Neuronal stem cell (in vitro differentiated cells): ENCODE data around the gene PIGT.

ENCODE experiments used
- DNase-seq: peaks from one replicate; pipeline ENCODE4 v3.0.0-alpha.2; 2013; ENCODE audit warnings: low spot score
- H2AFZ ChIP-seq: one replicate; pipeline ENCODE4 v1.6.1; 2013; ENCODE audit warnings: mild to moderate bottlenecking, low read length, inconsistent platforms
- H2AK5ac ChIP-seq: 2 replicates; pipeline ENCODE4 v1.6.1; 2013; ENCODE audit warnings: low read depth, mild to moderate bottlenecking, inconsistent platforms, low read length, moderate library complexity, mixed read lengths
- H2BK120ac ChIP-seq: 2 replicates; pipeline ENCODE4 v1.6.1; 2013; ENCODE audit warnings: low read depth, mild to moderate bottlenecking, inconsistent platforms, low read length, moderate library complexity, mixed read lengths
- H2BK12ac ChIP-seq: one replicate; pipeline ENCODE4 v1.6.1; 2013; ENCODE audit warnings: low read length, inconsistent platforms
- H2BK15ac ChIP-seq: 2 replicates; pipeline ENCODE4 v1.6.1; 2013; ENCODE audit warnings: mild to moderate bottlenecking, low read length, inconsistent platforms, mixed read lengths
- H2BK5ac ChIP-seq: one replicate; pipeline ENCODE4 v1.6.1; 2013; ENCODE audit warnings: inconsistent platforms, mild to moderate bottlenecking, low read length, moderate library complexity
- H3K14ac ChIP-seq: one replicate; pipeline ENCODE4 v1.6.1; 2013; ENCODE audit warnings: low read length, inconsistent platforms
- H3K18ac ChIP-seq: 2 replicates; pipeline ENCODE4 v1.6.1; 2013; ENCODE audit warnings: low read length, inconsistent platforms
- H3K23ac ChIP-seq: 2 replicates; pipeline ENCODE4 v1.6.1; 2013; ENCODE audit warnings: low read depth, mild to moderate bottlenecking, mixed read lengths, low read length, inconsistent platforms; ENCODE audit not compliant: poor library complexity
- H3K27ac ChIP-seq: replicated peaks from 3 replicates; pipeline ENCODE4 v1.5.1; 2013; ENCODE audit warnings: low read length, inconsistent platforms
- H3K27me3 ChIP-seq, 3 experiments: 2 replicates each; pipeline ENCODE4 v1.6.1; 2013; ENCODE audit warnings: low read length in 3 of 3, mild to moderate bottlenecking in 2 of 3, inconsistent platforms in 1 of 3, low read depth in 1 of 3, mixed read lengths in 1 of 3, moderate library complexity in 1 of 3; ENCODE audit not compliant: control insufficient read depth in 3 of 3, insufficient read depth in 3 of 3
- H3K36me3 ChIP-seq, 2 donors: replicated peaks in 1 of 2; 2 replicates each; pipeline ENCODE4 v1.6.1; 2013; ENCODE audit warnings: low read length in 2 of 2; ENCODE audit not compliant: control insufficient read depth in 2 of 2, insufficient read depth in 2 of 2
- H3K4ac ChIP-seq: 2 replicates; pipeline ENCODE4 v1.6.1; 2013; ENCODE audit warnings: inconsistent platforms, mild to moderate bottlenecking, low read length, moderate library complexity
- H3K4me1 ChIP-seq, 2 donors: 1 replicate in 1 of 2; 2 replicates in 1 of 2; pipeline ENCODE4 v1.6.1; 2013; ENCODE audit warnings: low read length in 2 of 2, low read depth in 1 of 2; ENCODE audit not compliant: control insufficient read depth in 2 of 2, insufficient read depth in 1 of 2
- H3K4me2 ChIP-seq: one replicate; pipeline ENCODE4 v1.6.1; 2013; ENCODE audit warnings: mild to moderate bottlenecking, low read length, inconsistent platforms; ENCODE audit not compliant: insufficient read depth, poor library complexity, severe bottlenecking
- H3K4me3 ChIP-seq, 2 donors: 2 replicates each; pipeline ENCODE4 v1.5.1; 2013; ENCODE audit warnings: low read length in 2 of 2, mild to moderate bottlenecking in 2 of 2, inconsistent platforms in 1 of 2, moderate library complexity in 1 of 2
- H3K79me1 ChIP-seq: one replicate; pipeline ENCODE4 v1.6.1; 2013; ENCODE audit warnings: low read depth, mild to moderate bottlenecking, inconsistent platforms, low read length, moderate library complexity
- H3K9ac ChIP-seq: one replicate; pipeline ENCODE4 v1.6.1; 2013; ENCODE audit warnings: mild to moderate bottlenecking, low read depth, low read length, inconsistent platforms; ENCODE audit not compliant: poor library complexity
- H3K9me3 ChIP-seq, 2 donors: replicated peaks in 1 of 2; 2 replicates each; pipeline versions ENCODE3 to v1.6.1; 2013; ENCODE audit warnings: low read length in 2 of 2, mild to moderate bottlenecking in 2 of 2, inconsistent platforms in 1 of 2, low read depth in 1 of 2, mixed read lengths in 1 of 2, moderate library complexity in 1 of 2; ENCODE audit not compliant: control insufficient read depth in 2 of 2, insufficient read depth in 1 of 2
- H4K8ac ChIP-seq: one replicate; pipeline ENCODE4 v1.6.1; 2013; ENCODE audit warnings: low read depth, mild to moderate bottlenecking, inconsistent platforms, low read length, moderate library complexity
- H4K91ac ChIP-seq: one replicate; pipeline ENCODE4 v1.6.1; 2013; ENCODE audit warnings: low read length, low read depth, mild to moderate bottlenecking, inconsistent platforms; ENCODE audit not compliant: poor library complexity
- WGBS, 2 donors: extraction: QIAGEN DNeasy Blood & Tissue Kit; methylation state at CpG; one replicate each; pipeline ENCODE4 v1.1.7; 2013; ENCODE audit warnings: missing lambda C conversion rate in 2 of 2, mixed read lengths in 1 of 2; ENCODE audit not compliant: insufficient read length in 2 of 2, insufficient replicate concordance in 1 of 2; ENCODE audit errors: extremely low coverage in 2 of 2; 5-methylcytosine and 5-hydroxymethylcytosine counted together

The PIGT gene

DNA sequence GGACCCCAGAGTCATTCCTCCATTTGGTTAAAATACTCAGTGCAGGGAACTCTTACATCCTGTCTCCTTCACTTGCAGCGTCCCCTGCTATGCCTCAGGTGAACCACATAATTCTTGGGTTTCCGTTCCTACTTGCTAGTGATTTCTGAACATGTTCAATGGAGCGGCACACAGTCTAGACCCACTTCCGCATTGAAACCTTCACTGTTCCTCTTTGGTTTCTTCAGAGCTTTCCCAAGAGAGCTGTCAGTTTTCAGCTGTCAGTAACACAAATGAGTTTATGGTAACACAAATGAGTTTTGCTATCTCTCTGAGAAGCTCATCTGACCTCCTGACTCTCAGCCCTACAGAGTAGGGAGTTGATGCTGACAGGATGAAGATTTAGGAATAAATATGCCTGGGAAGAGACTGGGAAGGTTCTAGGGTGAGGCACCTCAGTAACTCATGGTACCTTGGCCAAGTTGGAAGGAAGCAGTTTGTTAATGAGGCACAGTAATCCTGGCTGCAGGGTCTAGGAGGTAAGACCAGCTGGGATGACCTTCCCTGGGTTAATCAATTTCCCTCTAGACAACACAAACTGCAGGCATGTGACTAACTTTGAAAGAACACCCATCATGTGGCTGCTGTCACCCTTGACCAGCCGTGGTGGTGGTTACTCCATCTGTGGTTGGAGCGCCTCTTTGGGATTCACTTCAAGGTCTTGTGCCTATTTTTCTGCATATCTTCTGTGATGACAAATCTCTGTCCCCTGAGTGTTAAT is 47.5 kb upstream of the PIGT start:
- Histone ChIP-seq H3K14ac (no peak overlapping the region), H3K23ac (no peak overlapping the region), H2BK120ac (no peak overlapping the region), H3K36me3 (peaks cover 20 to 41% of the 10 kb centered on the region in 2 donors), H3K4me1 (peaks cover 5 to 8% of the 10 kb centered on the region in 2 donors), H3K27me3 (peaks cover 0 to 6% (median 0%) of the 10 kb centered on the region in 3 experiments), H3K9me3 (no peaks in the 10 kb centered on the region), H3K4ac (no peak overlapping the region), H3K27ac (no peak overlapping the region), H3K18ac (no peak overlapping the region), H4K8ac (no peak overlapping the region), H2BK15ac (no peak overlapping the region), H2AK5ac (no peak overlapping the region), H3K4me2 (no peak overlapping the region), H3K4me3 (no peak overlapping the region), H2BK5ac (no peak overlapping the region), H2AFZ (no peak overlapping the region), H3K79me1 (peaks cover 2% of the 10 kb centered on the region), H4K91ac (no peak overlapping the region), H3K9ac (no peak overlapping the region), H2BK12ac (no peak overlapping the region)
- no CpG with 5 or more reads among the region's 6 CpGs for WGBS, 2 donors
- DNase-seq = no peak

DNA sequence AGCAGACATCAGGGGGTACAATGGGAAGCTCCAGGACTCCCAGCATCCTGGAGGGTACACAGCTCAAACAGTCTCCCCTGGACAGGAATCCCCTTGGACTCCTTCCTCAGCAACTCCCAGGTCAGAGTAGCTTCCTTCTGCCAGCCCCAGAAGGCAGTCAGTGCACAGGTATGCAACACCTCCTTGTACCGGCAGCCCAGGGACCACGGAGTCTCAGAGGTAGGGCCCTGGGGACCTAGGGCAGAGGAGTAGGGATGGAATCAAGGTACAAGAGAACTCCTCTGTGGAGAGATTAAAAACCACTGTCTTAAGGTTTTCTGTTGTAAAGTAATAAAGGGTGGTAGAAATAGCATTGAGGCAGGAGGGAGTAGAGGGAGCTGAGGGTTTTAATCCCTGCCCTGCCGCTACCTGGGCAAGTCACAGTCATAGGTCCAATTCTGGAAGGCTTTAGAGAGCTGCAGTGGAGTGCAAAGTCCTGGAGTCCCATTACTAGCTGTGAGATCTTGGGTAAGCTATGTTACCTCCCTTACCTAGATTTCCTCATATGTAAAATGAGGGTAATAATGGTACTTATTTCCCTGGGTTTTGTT is 45.3 kb upstream of the PIGT start:
- no peak for DNase-seq
- Histone ChIP-seq H3K4me3 (no peak overlapping the region), H3K9me3 (no peaks in the 10 kb centered on the region), H4K91ac (no peak overlapping the region), H4K8ac (no peak overlapping the region), H3K79me1 (peaks cover 2% of the 10 kb centered on the region), H3K14ac (no peak overlapping the region), H3K27me3 (peaks cover 0 to 6% (median 0%) of the 10 kb centered on the region in 3 experiments), H3K4ac (no peak overlapping the region), H3K36me3 (peaks cover 18 to 36% of the 10 kb centered on the region in 2 donors), H3K18ac (no peak overlapping the region), H3K27ac (no peak overlapping the region), H2AK5ac (no peak overlapping the region), H2AFZ (no peak overlapping the region), H3K4me1 (peaks cover 0 to 6% of the 10 kb centered on the region in 2 donors), H3K9ac (no peak overlapping the region), H2BK15ac (no peak overlapping the region), H2BK5ac (no peak overlapping the region), H3K23ac (no peak overlapping the region), H2BK12ac (no peak overlapping the region), H3K4me2 (no peak overlapping the region), H2BK120ac (no peak overlapping the region)
- no CpG with 5 or more reads among the region's 3 CpGs for WGBS, 2 donors

DNA sequence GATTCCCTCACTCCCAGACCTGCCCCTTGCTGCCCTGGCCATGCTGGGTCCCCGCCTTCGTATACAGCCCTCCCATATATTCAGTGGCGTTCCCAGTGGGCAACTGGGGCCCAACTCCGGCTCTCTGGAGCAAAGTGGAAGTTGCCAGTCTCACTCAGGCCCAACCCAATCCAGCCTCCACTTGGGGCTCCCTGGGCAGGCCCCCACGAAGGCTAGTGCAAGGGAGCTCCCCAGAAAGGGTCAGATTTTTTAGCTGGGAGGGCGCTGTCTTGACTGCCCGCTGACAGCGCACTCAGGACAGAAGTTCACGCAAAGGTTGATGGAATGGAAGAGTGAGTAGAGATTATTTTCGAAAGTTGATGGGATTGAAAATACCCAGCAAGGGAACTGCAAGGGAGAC is 43.7 kb upstream of the PIGT start:
- Histone ChIP-seq H3K9me3 (no peaks in the 10 kb centered on the region), H2BK15ac (no peak overlapping the region), H3K18ac (no peak overlapping the region), H2BK120ac (no peak overlapping the region), H3K79me1 (no peaks in the 10 kb centered on the region), H3K4me3 (no peak overlapping the region), H2BK12ac (no peak overlapping the region), H2AK5ac (peak overlapping the region; percentile 36), H2AFZ (no peak overlapping the region), H3K9ac (no peak overlapping the region), H3K4me2 (no peak overlapping the region), H3K27me3 (peaks cover 0 to 6% (median 0%) of the 10 kb centered on the region in 3 experiments), H3K23ac (no peak overlapping the region), H4K91ac (no peak overlapping the region), H2BK5ac (no peak overlapping the region), H4K8ac (no peak overlapping the region), H3K27ac (no peak overlapping the region), H3K14ac (no peak overlapping the region), H3K4me1 (peaks cover 0 to 6% of the 10 kb centered on the region in 2 donors), H3K36me3 (peaks cover 6 to 23% of the 10 kb centered on the region in 2 donors), H3K4ac (no peak overlapping the region)
- 100% methylated on average over 1 of the region's 10 CpGs; no CpG with 5 or more reads in 1 of the 2 donors for WGBS, 2 donors
- DNase-seq = no peak

DNA sequence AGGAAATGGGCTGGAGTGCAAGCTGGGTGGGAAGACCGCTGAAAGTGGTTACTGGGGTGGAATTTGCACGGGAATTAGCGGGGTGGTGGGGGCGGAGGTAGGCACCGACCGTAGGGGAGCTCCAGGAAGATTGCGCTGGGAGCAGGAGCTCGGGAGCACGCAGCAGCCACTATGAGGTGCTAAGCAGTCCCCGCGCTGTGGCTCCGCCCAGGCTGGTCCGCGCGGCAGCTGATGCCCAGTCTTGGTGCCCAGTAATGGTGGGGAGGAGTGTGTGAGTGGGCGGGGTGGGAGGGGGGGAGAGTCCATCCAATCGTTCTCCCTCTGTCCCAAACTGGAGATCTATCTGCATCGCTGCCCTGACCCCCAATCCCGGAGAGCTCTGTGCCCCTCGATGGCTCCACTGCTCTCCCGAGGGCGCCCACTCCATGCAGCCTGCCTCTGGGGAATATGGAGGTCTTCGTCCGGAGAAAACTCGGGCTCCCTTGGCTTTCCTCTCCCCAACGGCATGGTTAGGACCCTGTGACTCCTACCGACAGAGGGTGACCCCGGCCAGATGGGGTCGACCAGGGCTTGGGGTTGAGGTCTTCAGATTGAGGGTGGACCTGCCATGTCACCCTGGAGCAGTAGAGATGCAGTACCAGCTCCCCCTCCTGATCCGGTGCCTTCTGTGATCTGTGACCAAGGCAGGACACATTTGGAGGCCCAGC is 43.1 kb upstream of the PIGT start:
- H3K9ac ChIP-seq = peak overlapping the region; percentile 9
- H3K27ac ChIP-seq = no peak overlapping the region
- peak overlapping the region; percentile 69 for H3K18ac ChIP-seq
- H2BK12ac ChIP-seq = no peak overlapping the region
- WGBS, 2 donors = no CpG with 5 or more reads among the region's 30 CpGs
- H3K14ac ChIP-seq = no peak overlapping the region
- H3K4ac ChIP-seq = no peak overlapping the region
- no peaks in the 10 kb centered on the region for H3K9me3 ChIP-seq
- H3K36me3 ChIP-seq = peaks cover 3 to 19% of the 10 kb centered on the region in 2 donors
- H4K91ac ChIP-seq = no peak overlapping the region
- H3K27me3 ChIP-seq = peaks cover 0 to 6% (median 0%) of the 10 kb centered on the region in 3 experiments
- H4K8ac ChIP-seq = no peak overlapping the region
- no peak overlapping the region for H2BK15ac ChIP-seq
- peak overlapping the region; percentile 80 for H3K23ac ChIP-seq
- H2BK120ac ChIP-seq = no peak overlapping the region
- H3K4me3 ChIP-seq = no peak overlapping the region
- no peaks in the 10 kb centered on the region for H3K79me1 ChIP-seq
- DNase-seq = no peak
- H3K4me1 ChIP-seq = peaks cover 0 to 6% of the 10 kb centered on the region in 2 donors
- peak overlapping the region; percentile 76 for H3K4me2 ChIP-seq
- peak overlapping the region; percentile 57 for H2AK5ac ChIP-seq
- no peak overlapping the region for H2BK5ac ChIP-seq
- H2AFZ ChIP-seq = no peak overlapping the region
